Mesothelial cell of epicardium (in vitro differentiated cells): ENCODE results near the gene RUNX3. TPM values are rescaled to one million over a fixed set of nuclear protein-coding genes. Genes with fewer than 3 reads are reported as not detected.

ENCODE experiments used
- DNase-seq, 2 experiments: peaks; one replicate each; pipeline ENCODE4 v3.0.0; 2021; ENCODE audit warnings: low spot score in 2 of 2; ENCODE audit not compliant: unreplicated experiment in 2 of 2
- H3K27ac Mint-ChIP-seq: 2 replicates; pipeline ENCODE4 v1.8.0; 2021; ENCODE audit warnings: mixed read lengths
- H3K27me3 Mint-ChIP-seq: 2 replicates; pipeline ENCODE4 v1.8.0; 2021; ENCODE audit warnings: low read depth, mixed read lengths
- H3K36me3 Mint-ChIP-seq: 2 replicates; pipeline ENCODE4 v1.8.0; 2021; ENCODE audit warnings: mixed read lengths
- H3K4me1 Mint-ChIP-seq: 2 replicates; pipeline ENCODE4 v1.8.0; 2021; ENCODE audit warnings: mixed read lengths
- H3K4me3 Mint-ChIP-seq: 2 replicates; pipeline ENCODE4 v1.8.0; 2021; ENCODE audit warnings: mild to moderate bottlenecking, moderate library complexity, mixed read lengths
- H3K9me3 Mint-ChIP-seq: 2 replicates; pipeline ENCODE4 v1.8.0; 2021; ENCODE audit warnings: mixed read lengths
- CTCF ChIP-seq: fragments of 200-600 bp; sonication (generic); IDR thresholded peaks from one replicate; pipeline ENCODE4 v1.5.0; 2021; ENCODE audit warnings: antibody characterized with exemption; ENCODE audit not compliant: unreplicated experiment
- total RNA-seq: library from RNA; stranded (reverse); gene quantifications from 3 replicates; pipeline ENCODE4 v1.2.1, GENCODE V29; 2021

Gene RUNX3
- total RNA-seq, 1 donor from 2014 or later, result 0.13 TPM

- no peaks in the 10 kb centered on the region for H3K9me3 Mint-ChIP-seq
- TF ChIP-seq CTCF, result no peak
- no peak overlapping the region for H3K27ac Mint-ChIP-seq
- DNase-seq, result no peak
- peaks cover 18% of the 10 kb centered on the region for H3K4me1 Mint-ChIP-seq
- H3K27me3 Mint-ChIP-seq, result peaks cover 78% of the 10 kb centered on the region
- H3K4me3 Mint-ChIP-seq, result no peak overlapping the region
- no peaks in the 10 kb centered on the region for H3K36me3 Mint-ChIP-seq
Observed at GRCh38 chr1:24927473-24927872, 2.6 kb downstream of the RUNX3 start.

DNA sequence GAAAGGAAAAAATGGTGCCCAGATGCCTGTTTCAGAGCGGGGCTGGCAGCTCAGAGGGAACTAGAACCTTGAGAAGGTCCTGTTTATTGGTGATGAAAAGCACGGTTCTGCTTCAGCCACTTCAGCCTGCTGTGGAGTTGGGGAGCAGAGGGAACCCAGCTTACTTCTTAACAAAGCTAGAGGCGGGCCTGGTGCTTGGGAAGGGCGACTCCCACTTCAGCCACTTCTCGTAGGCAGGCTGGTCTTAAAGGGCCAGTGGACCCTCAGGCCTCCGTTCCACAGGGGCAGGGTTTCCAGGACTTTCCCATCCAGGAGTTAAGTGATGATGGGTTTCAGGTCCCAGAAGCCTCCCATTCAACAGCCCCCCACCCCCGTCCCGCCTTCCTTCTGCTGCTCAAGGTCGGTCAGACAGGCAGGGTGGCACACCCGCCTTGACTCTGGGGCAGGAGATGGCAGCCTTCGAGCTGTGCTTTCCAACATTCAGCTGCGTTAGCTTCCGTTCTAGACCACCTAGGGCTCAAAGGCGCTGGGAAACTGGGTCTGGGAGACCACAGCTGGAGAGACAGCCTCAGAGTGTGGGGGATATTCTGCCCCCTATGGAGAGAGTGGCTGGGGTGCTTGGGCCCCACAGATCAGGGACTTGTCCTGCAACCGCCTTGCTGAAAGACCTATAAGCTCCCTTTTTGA, 3.4 kb downstream of the RUNX3 start:
- Mint-ChIP-seq H3K4me3 (no peak overlapping the region), H3K4me1 (peaks cover 16% of the 10 kb centered on the region)
- no peak for DNase-seq

DNA sequence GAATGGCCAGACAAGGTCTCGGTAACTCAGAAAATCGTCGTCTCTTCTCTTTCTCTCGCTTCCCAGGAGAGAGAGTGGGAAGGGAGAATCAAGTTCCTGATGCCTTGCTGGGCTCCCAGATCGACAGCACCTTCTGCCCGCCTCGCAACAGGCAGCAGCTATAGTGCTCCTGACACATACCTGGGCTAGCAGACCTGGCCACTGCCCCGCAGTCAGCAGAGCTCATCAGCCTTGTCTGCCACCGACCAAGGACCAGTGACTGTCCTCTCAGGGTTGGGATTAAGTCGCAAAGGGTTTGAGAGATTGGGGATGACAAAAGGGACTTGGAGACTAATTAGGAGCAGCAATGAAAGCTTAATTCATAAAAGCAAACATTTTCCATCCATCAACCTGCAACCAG, 4.1 kb downstream of the RUNX3 start:
- Mint-ChIP-seq H3K36me3 (no peaks in the 10 kb centered on the region), H3K4me3 (no peak overlapping the region), H3K4me1 (peaks cover 11% of the 10 kb centered on the region), H3K27me3 (peaks cover 70% of the 10 kb centered on the region), H3K27ac (no peak overlapping the region), H3K9me3 (no peaks in the 10 kb centered on the region)
- DNase-seq, result no peak
- TF ChIP-seq CTCF, result no peak

More for the DNA sequence above, 3.4 kb downstream of the RUNX3 start:
- Mint-ChIP-seq H3K27ac (no peak overlapping the region), H3K9me3 (no peaks in the 10 kb centered on the region), H3K36me3 (no peaks in the 10 kb centered on the region), H3K27me3 (peaks cover 74% of the 10 kb centered on the region)
- TF ChIP-seq CTCF, result no peak

DNA sequence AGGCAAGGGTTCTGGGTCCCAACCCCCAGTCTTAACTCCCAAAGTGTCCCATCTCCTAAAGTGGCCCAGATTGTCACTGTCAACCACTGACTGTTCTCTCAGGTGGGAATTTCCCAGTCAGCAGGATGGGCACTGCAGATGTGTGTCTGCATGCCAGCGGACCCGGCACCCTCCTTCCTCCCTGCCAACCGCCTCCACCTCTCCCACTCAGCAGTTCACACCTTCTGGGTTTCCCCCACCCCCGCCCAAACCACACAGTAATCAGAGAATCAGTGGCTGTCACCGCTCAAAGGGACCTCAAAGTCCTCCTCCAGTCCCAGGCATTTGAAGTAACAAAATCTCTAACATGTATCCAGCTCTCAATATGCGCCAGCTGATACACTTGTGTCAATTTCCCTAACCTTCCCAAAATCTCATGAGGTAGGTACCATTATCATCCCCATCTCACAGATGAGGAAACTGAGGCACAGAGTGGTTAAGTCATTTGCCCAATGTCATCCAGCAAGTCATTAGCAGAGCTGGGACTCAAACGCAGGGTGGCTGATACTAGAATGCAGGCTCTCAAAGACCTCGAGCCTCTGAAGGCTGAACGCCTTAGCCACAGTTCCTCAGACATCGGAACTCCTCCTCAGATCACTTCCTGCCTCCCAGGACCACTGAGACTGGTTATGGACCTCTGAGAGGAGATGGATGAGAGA, 4.8 kb downstream of the RUNX3 start:
- no peaks in the 10 kb centered on the region for H3K36me3 Mint-ChIP-seq
- H3K27me3 Mint-ChIP-seq, result peaks cover 69% of the 10 kb centered on the region

GRCh38 chr1:24923485-24924113, 6.5 kb downstream of the RUNX3 start:
- no peaks in the 10 kb centered on the region for H3K36me3 Mint-ChIP-seq
- no peak overlapping the region for H3K27ac Mint-ChIP-seq
- H3K4me1 Mint-ChIP-seq, result peaks cover 6% of the 10 kb centered on the region
- DNase-seq, result no peak
- H3K9me3 Mint-ChIP-seq, result no peaks in the 10 kb centered on the region
- H3K27me3 Mint-ChIP-seq, result peaks cover 64% of the 10 kb centered on the region
- TF ChIP-seq CTCF, result no peak
- H3K4me3 Mint-ChIP-seq, result no peak overlapping the region

More for the DNA sequence above, 4.8 kb downstream of the RUNX3 start:
- Mint-ChIP-seq H3K9me3 (no peaks in the 10 kb centered on the region), H3K27ac (no peak overlapping the region), H3K4me3 (no peak overlapping the region), H3K4me1 (peaks cover 9% of the 10 kb centered on the region)
- no peak for DNase-seq
- no peak for TF ChIP-seq CTCF
